NOMO-1 treated with DMSO at 0.1 percent for 48 hours (cell line): ENCODE data around the gene HOXC13.

Experiments used
- DNase-seq: peaks from one replicate; lab custom pipeline; 2025; ENCODE audit not compliant: unreplicated experiment; lab: John Stamatoyannopoulos, UW

The HOXC13 gene

GRCh38 chr12:53969588-53970259 lies 31.1 kb downstream of the HOXC13 start:
- DNase-seq = no peak

DNA sequence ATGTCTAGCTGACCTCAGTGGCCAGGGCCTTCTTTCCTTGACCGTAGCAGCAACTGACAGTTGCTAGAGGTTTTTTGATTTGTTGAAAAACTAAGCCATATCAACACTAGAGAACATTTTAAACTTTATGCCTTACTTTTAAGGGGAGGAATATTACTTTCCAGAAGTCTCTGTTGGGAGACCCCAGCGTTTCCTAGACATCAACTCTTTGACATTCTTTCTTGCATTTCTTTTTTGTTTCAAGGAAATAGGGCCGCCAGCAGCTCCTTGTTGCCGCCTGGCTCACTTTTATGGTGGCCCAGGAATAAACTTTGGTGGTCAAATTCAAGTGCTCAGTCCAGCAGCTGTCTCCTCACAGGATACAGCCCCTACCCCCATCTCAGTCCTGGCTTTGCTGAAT lies 31.8 kb downstream of the HOXC13 start:
- DNase-seq = no peak

GRCh38 chr12:53971129-53971528 lies 32.5 kb downstream of the HOXC13 start:
- DNase-seq = no peak

GRCh38 chr12:53971686-53972085 lies 33.1 kb downstream of the HOXC13 start:
- no peak for DNase-seq

DNA sequence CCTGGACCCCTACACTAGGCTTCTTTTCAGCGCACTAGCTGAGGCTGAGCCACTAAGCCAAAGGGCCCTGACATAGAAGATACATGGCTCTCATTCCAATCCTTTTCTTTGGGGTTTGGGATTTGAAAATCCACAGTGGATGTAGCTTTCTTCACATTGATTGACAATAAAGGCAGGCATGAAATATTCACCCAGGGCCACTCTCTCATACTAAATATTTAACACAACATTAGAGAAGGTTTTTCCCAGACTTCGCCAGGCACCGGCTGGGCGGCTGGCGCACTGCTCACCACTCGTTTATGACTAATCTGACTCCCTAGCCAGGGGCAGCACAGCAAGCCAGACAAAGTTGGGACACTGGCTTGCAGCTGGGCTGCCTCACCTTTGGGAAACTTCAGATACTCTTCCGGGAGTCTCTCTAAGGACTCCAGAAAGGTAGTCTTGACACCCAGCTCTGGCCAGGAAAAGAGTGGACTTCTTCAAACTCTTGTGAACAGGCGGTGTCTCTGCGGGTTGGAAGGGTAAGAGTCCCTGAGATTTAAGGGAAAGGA lies 33.6 kb downstream of the HOXC13 start:
- no peak for DNase-seq

GRCh38 chr12:53972722-53973235 lies 34.1 kb downstream of the HOXC13 start, which contains the start of gene HOXC11:
HOXC11 (plus strand) TSS chr12:53973126; CDS start chr12:53973242, 116 bp downstream.
- DNase-seq = no peak

GRCh38 chr12:53973236-53974042 lies 34.8 kb downstream of the HOXC13 start:
- no peak for DNase-seq

- DNase-seq = no peak
Observed at GRCh38 chr12:53974084-53975063, 35.7 kb downstream of the HOXC13 start, which contains the start of gene HOTAIR. HOTAIR (minus strand) TSS chr12:53974954.

DNA sequence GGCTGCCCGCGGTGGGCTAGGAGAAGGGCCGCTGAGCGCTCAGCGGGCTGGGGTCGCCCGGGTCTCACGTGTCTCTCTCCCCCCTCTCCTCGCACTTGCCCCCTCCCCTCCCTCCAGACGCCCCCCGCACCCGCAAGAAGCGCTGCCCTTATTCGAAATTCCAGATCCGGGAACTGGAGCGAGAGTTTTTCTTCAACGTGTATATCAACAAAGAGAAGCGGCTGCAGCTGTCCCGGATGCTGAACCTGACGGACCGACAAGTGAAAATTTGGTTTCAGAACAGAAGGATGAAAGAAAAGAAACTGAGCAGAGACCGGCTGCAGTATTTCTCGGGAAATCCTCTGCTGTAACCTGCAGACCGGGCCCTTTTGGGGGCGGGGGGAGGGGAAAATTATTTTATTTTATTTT lies 36.4 kb downstream of the HOXC13 start:
- no peak for DNase-seq

GRCh38 chr12:53975479-53976152 lies 37.0 kb downstream of the HOXC13 start:
- DNase-seq = no peak

DNA sequence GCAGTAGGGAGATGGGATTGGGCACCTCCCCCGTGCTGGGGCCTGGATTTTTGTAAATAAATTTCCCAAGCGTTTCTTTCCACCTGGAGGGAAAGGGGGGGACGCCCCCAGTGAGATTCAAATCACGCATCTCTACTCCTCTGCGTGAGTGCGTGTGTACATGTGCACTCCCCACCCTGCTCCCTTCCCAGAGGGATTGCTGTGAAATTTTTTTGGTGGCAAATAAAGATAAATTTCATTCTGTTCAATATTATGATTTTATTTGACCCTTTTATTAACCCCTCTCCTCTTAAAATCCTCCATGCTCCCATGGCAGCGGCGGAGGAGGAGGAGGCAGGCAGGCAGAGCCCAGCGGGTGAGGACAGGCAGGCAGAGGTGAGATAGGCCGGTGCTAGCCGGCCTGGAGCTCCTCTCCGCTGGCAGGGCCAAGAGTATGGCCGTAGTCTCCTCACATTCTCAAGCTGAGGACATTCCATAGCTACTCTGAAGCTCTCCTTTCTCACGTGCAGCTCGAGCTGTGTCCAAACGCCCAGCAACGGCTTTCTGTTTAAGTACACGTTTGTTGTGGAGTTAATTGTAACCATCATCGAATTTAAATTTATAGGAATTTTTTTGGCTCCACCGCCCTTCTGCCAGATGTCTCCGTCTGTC lies 37.7 kb downstream of the HOXC13 start:
- no peak for DNase-seq

GRCh38 chr12:53976823-53977595 lies 38.4 kb downstream of the HOXC13 start:
- no peak for DNase-seq

GRCh38 chr12:53977596-53978445 lies 39.2 kb downstream of the HOXC13 start:
- DNase-seq = no peak

DNA sequence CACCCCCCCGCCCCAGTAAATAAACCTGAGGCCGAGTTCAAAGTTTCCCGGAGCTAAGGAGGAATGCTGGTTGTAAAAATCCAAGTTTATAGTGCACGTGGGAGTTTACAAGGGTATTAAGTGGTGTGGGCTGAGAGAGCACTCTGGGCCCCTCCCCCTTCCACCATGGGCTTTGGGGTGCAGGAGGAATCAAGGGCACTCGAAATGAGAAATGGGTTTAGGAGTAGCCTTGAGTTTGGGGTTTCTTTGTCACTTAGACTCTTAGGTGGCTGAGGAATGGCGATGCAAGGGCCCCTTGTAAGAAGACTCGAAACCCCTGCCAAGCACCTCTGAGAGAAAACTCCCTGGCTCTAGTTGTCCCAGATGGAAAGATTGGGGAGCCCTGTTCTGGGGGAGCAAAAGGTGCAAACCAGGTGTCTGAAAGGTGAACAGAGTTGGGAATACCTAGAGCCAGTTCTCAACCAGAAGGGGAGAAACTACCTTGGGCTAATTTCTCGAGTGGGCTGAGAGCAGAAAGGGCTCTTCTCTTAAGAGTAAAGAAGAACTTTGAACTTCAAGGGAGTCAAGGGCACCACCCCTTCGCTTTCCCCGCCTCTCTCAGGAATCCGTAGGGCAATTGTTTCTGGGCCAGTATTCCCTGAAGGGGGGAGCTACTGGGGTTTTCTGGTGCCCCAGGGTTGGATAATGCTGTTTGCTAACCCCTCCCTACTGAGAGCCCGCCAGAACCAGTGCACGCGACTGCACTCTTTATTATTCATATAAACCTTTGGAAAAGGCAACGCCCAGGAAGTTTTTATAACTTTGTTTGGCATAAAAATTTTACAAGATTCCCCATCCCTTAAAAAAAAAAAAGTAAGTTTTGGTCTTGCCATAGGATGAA lies 40.1 kb downstream of the HOXC13 start:
- DNase-seq = no peak

- DNase-seq = no peak
Observed at GRCh38 chr12:53980104-53980801, 41.6 kb downstream of the HOXC13 start.

GRCh38 chr12:53980802-53981496 lies 42.3 kb downstream of the HOXC13 start:
- DNase-seq = no peak
